ENCODE data around the gene PCSK4.

Gene PCSK4

DNA sequence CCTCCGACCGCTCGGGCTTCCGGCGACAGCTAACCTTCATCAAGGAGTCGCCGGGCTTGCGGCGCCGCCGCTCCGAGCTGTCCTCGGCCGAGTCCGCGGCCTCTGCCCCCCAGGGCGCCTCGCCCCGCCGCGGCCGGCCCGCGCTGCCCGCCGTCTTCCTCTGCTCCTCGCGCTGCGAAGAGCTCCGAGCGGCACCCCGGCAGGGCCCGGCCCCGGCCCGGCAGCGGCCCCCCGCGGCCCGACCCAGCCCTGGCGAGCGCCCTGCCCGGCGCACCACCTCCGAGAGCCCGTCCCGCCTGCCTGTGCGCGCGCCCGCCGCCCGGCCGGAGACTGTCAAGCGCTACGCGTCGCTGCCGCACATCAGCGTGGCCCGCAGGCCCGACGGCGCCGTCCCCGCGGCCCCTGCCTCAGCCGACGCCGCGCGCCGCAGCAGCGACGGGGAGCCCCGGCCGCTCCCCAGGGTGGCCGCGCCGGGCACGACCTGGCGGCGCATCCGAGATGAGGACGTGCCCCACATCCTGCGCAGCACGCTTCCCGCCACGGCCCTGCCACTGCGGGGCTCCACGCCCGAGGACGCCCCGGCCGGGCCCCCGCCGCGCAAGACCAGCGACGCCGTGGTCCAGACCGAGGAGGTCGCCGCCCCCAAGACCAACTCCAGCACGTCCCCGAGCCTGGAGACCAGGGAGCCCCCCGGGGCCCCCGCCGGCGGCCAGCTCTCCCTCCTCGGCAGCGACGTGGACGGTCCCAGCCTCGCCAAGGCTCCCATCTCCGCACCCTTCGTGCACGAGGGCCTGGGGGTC lies 20.7 kb downstream of the PCSK4 start:
- no peak for DNase-seq

DNA sequence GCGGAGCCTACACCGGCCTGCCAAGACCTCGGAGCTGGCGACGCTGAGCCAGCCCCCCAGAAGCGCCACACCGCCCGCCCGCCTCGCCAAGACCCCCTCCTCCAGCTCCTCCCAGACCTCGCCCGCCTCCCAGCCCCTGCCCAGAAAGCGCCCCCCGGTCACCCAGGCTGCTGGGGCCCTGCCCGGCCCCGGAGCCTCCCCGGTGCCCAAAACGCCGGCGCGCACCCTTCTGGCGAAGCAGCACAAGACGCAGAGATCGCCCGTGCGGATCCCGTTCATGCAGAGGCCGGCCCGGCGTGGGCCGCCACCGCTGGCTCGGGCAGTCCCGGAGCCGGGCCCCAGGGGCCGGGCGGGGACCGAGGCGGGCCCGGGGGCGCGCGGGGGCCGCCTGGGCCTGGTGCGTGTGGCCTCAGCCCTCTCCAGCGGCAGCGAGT lies 21.3 kb downstream of the PCSK4 start:
- DNase-seq, result no peak

DNA sequence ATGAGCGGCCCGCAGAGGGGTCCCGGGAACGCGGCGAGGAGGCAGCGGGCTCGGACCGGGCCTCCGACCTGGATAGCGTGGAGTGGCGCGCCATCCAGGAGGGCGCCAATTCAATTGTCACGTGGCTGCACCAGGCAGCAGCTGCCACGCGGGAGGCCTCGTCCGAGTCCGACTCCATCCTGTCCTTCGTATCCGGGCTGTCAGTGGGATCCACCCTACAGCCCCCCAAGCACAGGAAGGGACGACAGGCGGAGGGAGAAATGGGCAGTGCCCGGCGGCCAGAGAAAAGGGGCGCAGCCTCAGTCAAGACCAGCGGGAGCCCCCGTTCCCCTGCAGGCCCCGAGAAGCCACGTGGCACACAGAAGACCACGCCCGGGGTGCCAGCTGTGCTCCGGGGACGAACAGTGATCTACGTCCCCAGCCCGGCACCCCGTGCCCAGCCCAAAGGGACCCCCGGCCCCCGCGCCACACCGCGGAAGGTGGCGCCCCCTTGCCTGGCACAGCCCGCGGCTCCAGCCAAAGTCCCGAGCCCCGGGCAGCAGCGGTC lies 21.8 kb downstream of the PCSK4 start:
- no peak for DNase-seq

DNA sequence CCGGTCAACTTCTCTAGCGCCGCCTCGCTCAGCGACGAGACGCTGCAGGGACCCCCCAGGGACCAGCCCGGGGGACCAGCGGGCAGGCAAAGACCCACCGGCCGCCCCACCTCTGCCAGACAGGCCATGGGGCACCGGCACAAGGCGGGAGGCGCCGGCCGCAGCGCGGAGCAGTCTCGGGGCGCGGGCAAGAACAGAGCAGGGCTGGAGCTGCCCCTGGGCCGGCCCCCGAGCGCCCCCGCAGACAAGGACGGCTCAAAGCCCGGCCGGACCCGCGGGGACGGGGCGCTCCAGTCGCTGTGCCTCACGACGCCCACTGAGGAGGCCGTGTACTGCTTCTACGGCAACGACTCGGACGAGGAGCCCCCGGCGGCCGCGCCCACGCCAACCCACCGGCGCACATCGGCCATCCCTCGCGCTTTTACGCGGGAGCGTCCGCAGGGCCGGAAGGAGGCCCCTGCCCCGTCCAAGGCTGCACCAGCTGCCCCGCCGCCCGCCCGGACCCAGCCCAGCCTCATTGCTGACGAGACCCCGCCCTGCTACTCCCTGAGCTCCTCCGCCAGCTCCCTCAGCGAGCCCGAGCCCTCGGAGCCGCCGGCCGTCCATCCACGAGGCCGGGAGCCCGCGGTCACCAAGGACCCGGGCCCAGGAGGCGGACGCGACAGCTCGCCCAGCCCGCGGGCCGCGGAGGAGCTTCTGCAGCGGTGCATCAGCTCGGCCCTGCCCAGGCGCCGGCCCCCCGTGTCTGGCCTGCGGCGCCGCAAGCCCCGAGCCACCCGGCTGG lies 22.5 kb downstream of the PCSK4 start:
- no peak for DNase-seq

DNA sequence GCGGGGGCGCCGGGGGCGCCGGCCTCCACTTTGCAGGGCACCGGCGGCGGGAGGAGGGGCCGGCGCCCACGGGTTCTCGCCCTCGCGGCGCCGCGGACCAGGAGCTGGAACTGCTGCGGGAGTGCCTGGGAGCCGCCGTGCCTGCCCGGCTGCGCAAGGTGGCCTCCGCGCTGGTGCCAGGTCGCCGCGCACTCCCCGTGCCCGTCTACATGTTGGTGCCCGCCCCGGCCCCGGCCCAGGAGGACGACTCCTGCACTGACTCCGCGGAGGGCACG lies 23.0 kb downstream of the PCSK4 start:
- DNase-seq, result no peak

DNA sequence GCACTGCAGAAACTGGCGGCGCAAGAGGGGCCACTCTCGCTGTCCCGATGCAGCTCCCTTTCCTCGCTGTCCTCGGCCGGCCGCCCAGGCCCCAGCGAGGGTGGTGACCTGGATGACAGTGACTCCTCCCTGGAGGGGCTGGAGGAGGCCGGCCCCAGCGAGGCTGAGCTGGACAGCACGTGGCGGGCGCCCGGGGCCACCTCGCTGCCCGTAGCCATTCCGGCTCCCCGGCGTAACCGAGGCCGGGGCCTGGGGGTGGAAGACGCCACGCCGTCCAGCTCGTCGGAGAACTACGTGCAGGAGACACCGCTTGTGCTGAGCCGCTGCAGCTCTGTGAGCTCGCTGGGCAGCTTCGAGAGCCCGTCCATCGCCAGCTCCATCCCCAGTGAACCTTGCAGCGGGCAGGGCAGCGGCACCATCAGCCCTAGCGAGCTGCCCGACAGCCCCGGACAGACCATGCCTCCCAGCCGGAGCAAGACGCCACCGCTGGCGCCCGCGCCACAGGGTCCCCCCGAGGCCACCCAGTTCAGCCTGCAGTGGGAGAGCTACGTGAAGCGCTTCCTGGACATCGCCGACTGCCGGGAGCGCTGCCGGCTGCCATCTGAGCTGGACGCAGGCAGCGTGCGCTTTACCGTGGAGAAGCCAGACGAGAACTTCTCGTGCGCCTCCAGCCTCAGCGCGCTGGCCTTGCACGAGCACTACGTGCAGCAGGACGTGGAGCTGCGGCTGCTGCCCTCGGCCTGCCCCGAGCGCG lies 23.5 kb downstream of the PCSK4 start:
- DNase-seq, result no peak

DNA sequence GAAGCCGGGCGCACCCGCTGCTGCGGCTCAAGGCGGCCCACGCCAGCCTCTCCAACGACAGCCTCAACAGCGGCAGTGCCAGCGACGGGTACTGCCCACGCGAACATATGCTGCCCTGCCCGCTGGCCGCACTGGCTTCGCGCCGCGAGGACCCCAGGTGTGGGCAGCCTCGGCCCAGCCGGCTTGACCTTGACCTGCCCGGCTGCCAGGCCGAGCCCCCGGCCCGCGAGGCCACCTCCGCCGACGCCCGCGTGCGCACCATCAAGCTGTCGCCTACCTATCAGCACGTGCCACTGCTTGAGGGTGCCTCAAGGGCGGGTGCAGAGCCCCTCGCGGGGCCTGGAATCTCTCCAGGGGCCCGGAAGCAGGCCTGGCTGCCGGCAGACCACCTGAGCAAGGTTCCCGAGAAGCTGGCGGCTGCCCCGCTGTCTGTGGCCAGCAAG lies 24.1 kb downstream of the PCSK4 start:
- DNase-seq, result no peak

DNA sequence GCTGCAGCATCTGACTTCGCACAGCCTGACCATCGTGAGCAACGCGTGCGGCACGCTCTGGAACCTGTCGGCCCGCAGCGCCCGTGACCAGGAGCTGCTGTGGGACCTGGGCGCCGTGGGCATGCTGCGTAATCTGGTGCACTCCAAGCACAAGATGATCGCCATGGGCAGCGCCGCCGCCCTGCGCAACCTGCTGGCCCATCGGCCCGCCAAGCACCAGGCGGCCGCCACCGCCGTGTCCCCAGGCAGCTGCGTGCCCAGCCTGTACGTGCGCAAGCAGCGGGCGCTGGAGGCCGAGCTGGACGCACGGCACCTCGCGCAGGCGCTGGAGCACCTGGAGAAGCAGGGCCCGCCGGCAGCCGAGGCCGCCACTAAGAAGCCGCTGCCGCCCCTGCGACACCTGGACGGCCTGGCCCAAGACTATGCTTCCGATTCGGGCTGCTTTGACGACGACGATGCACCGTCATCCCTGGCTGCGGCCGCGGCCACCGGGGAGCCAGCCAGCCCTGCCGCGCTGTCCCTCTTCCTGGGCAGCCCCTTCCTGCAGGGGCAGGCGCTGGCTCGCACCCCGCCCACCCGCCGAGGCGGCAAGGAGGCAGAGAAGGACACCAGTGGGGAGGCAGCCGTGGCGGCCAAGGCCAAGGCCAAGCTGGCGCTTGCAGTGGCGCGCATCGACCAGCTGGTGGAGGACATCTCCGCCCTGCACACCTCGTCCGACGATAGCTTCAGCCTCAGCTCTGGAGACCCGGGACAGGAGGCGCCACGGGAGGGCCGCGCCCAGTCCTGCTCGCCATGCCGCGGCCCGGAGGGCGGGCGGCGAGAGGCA lies 24.7 kb downstream of the PCSK4 start:
- DNase-seq, result no peak

DNA sequence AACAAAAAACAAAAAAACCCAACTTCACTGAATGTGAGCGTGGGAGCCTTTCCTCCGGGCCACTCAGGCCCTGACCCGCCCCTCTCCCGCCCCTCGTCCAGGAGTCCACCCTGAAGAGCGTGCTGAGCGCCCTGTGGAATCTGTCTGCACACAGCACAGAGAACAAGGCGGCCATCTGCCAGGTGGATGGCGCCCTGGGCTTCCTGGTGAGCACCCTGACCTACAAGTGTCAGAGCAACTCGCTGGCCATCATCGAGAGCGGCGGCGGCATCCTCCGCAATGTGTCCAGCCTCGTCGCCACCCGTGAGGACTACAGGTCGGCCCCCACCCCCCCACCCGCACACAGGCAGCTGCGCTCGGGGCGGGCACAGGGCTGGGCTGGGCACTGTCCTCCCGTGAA lies 28.3 kb downstream of the PCSK4 start:
- no peak for DNase-seq

DNA sequence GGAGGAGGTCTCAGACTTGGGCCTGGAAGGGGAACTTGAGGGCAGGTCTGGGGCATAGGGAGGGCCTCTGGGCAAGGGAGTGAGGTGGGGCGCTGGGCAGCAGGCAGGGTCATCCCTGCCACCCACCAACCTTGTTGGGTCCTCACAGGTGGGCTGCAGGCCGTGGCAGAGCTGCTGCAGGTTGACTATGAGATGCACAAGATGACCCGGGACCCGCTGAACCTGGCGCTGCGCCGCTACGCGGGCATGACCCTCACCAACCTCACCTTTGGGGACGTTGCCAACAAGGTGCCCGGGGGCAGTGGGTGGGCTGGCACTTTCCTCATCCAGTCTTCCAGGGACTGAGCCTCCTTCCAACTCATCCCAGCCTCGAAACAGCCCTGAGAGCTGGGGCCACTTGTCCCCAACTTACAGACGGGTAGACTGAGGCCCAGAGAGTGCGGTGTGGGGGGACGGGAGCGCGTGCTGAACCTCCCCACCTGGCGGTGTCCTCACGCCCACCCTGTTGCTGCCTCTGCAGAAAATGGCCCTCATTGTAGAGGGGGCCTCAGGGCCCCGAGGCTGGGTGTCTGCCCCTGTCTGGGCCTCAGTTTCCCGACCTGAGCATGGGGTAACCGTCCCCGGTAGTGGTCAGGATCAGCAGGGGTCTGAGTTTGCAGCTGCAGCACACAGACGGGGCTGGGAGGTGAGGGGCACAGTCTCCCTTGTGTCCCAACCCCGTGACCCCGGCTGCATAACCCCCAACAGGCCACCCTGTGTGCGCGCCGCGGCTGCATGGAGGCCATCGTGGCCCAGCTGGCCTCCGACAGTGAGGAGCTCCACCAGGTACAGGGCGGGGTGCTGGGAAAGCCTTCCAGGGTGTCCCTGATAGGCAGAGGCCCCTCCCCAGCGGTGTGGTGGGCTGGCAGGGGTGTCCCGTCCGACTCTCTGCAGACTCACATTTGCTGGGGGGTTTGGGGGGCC lies 29.8 kb downstream of the PCSK4 start:
- no peak for DNase-seq

DNA sequence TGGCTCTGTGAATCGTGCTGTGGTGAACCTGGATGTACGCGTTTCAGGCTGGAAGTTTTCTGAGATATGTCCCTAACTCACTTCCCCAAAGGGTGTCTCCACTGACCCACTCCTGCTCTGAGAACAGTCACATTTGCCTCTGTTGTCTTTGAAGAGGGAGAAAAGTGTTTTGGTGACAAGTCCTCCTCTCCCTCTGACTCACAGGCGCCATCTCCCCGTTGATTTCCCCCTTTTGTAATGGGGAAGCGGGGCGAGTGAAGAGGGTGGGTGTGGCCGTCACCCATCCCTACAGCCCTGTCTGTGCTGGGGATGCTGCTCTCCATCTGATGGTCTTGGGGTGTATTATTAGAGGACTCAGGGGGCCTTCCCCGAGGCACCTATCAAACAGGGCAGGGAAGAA lies 30.7 kb downstream of the PCSK4 start:
- DNase-seq, result no peak

DNA sequence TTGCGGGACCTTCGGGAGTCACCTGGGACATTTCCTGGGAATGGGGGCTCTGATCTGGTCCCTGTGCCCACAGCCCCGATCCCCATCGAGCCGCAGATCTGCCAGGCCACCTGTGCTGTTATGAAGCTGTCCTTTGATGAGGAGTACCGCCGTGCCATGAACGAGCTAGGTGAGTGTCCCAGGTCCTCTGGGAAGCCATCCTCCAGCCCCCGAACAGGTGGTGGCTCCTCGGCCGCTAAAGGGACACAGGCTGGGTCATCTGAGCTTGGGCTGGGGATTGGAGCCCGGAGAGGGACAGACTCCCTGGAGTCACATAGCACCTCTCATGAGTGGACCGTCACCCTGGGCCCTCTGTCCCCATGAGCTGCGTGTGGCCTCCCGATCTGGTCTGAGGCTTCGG lies 32.3 kb downstream of the PCSK4 start:
- DNase-seq, result no peak

DNA sequence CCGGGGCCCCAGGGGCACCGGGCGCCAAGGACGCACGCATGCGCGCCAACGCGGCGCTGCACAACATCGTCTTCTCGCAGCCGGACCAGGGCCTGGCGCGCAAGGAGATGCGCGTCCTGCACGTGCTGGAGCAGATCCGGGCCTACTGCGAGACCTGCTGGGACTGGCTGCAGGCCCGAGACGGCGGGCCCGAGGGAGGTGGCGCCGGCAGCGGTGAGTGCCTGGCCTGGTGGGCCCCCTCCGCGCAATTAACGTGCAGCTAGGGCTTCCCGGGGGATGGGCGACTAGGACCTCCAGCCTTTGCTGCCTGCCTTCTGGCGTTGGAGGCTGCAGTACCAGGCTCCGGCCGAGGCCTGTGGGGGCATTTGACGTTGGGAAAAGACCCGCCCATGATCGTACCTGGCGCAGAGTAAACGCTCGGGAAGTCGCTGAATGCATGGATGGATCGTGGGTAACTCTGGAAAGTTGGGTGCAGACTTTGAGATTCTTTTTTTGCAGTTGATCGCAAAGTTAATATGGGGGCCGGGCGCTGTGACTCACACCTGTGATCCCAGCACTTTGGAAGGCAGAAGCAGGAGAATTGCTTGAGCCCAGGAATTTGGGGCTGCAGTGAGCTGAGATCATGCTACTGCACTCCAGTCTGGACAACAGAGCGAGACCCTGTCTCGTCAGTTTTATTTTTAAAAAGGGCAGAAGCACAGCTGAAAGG lies 33.0 kb downstream of the PCSK4 start:
- no peak for DNase-seq

DNA sequence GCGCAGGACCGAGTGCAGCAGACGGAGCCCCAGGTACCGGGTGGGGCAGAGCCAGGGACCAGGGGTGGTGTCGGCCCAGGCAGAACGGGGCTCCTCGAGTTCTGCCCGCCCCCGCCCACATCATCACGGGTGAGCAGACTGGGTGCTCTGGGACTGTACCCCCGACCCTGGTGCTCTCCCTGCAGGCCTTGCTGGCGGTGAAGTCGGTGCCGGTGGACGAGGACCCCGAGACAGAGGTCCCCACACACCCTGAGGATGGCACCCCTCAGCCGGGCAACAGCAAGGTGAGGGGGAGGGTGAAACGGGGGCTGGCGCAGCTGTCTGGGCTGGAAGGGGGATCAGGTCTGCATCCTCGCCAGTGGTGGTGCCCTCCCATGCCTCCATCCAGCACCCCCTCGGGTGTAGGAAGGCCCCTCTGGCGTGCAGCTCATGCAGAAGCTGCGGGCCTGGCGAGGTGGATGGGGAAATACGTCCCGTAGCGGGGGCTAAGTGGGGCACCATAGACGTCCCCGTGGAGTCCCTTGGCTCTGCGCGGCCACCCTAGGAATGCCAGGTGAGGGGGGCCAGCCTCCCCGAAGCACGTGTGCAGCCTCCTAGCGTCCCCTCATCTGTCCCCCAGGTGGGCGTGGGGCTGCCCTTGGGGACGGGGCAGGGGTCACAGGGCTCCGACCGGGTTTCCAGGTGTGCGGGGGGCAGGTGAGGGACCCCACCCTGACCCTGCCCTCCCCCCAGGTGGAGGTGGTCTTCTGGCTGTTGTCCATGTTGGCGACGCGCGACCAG lies 33.8 kb downstream of the PCSK4 start:
- DNase-seq, result no peak

DNA sequence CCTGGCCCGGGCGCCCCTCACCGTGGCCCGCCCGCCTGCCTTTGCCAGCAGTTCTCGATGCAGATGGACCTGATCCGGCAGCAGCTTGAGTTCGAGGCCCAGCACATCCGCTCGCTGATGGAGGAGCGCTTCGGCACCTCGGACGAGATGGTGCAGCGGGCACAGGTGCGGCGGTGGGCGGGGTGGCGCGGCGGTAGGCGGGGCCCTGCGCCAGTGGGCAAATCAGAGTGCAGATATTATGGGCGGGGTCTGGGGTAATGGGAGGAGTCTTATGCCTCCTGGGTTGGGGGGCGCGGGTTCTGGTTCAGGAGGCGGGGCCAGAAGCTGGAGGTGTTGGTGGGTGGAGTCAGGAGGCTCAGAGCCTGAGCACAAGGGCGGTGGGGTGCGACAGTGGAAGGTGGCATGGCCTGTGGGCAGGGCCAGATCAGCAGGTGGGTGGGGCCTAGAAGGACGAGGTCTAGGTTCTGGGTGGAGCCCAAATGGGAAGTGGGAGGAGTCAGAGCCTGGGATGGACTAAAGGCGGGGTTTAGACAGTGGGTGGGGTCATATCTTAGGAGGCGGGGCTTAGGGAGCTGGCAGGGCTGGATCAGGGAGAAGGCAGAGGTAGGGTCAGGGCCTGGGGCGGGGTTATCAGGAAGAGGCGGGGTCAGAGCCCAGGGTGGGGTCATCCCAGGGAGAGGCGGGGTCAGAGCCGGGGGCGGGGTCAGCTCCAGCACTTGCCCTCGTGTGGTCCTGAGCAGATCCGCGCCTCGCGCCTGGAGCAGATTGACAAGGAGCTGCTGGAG lies 34.6 kb downstream of the PCSK4 start:
- no peak for DNase-seq

DNA sequence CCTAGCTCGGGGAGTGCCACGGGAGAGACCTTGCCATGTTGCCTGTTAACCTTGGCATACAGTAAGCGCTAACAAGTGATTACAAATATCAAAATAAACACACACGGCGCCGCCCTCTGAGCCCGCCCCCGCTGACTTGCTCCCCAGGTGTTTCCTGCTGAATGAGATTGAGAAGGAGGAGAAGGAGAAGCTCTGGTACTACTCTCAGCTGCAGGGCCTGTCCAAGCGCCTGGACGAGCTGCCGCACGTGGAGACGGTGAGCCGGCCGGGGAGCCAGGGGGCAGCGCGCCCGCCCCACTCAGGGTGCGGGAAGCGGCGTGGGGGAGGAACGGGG lies 35.2 kb downstream of the PCSK4 start:
- DNase-seq, result no peak

DNA sequence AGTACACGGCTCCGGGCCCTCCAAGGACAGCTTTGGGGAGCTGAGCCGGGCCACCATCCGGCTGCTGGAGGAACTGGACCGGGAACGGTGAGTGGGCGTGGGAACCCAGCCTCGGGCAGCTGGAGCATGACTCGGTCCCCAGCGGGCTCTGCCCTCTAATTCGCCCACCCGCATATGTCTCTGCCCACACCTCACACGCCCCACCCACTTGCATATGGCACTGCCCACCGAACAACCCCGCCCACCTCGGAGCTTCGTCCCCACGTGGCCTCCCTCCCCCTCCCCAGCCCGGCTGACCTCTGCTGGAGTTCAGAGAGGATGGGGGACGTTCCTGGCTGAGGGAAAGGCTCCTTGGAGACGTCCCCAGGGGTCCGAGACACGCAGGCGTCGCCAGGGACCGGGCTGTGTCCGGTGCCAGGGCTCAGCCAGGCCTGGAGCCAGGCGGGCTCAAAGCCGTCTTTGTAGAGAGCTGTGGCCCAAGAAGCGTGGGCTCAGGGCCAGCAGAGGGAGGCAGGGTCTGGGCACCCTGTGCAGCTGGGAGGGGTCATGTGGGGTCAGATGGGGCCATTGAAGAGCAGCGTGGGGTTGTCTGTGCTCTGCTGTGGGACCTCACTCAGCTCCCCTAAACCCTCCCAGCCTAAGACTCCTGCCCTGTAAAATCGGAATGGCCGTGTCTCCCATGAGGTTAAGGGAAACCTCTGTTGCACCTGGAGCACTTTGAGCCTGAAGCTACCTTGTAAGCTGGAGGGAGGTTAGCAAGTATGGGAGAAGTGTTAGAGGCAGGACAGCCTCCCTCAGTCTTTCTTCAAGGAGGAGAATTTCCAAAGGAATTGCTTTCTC lies 36.4 kb downstream of the PCSK4 start:
- no peak for DNase-seq

DNA sequence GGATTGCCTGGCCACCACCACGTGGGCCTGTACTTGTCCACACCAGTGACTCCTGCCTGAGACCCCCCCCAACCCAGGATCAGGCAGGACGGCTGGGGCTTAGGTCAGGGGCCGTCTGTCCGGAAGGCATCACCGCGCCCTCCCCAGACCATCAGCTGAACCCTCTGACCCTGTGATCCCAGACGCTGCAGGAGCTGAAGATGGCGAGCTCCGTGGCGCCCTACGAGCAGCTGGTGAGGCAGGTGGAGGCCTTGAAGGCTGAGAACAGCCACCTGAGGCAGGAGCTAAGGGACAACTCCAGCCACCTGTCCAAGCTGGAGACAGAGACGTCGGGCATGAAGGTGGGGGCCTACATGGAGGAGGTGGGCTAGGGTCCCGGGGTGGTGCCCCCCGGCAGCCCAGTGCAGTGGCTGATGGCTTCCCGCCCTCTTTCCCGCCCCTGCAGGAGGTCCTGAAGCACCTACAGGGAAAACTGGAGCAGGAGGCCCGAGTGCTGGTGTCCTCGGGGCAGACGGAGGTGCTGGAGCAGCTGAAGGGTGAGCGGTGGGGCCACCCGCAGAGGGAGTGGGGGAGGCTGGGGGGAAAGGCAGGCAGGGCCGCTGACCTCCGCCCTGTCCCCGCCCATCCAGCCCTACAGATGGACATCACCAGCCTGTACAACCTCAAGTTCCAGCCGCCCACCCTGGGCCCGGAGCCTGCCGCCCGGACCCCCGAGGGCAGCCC lies 37.2 kb downstream of the PCSK4 start:
- DNase-seq, result no peak
